Prostate gland (tissue), 2 donors: ENCODE measurements around the gene SPTBN4.

ENCODE experiments used
- POLR2A ChIP-seq: fragments of 450-650 bp; IDR thresholded peaks from one replicate; pipeline ENCODE4 v1.6.1; 2016; ENCODE audit warnings: antibody characterized with exemption, mild to moderate bottlenecking
- TF ChIP-seq, protein P1 (sequence below), 4 experiments: fragments of 200-600 bp in 2 of 4; fragments of 450-650 bp in 2 of 4; sonication (generic) in 2 of 4; IDR thresholded peaks; 1 replicate in 3 of 4; 2 replicates in 1 of 4; pipeline ENCODE4 v1.5.1; 2016 to 2019; ENCODE audit warnings: antibody characterized with exemption in 4 of 4, mild to moderate bottlenecking in 2 of 4, moderate library complexity in 2 of 4

DNA sequence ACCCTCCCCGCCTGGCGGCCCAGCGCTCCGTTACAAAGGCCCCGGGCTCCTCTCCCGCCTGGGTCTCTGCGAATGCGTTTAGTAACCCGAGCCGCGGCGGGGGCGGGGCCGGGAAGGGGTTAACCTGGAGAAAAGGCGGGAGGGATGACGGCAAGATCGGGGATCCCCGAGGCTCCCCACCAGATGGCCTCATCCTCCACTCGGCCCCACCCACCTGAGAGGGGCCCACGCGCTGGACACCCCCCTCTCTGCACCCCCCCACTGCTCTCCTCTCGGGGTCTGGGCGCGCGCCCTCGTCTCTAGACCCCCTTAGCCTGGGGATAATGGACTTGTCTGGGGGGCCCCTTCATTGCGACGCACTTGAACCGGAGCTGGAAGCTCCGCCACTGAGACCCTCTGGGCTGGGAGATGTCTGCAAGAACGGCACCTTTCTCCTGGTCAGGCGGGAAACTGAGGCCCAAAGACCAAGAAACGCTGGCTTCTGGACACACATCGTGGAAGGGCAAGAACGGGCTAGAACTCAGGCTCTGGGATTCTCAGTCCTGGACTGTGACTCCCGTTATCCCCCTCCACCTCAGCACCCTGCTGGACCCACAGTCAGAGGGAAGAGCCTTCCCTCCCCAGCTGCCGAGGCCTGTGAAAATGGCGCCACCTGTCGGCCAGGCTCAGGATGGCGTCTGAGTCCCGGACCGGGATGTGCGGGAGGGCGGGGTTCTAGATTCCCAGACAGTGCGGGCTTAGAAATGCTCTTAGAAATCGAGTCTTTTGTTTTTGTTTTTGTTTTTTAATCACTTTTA lies 131.5 kb downstream of the SPTBN4 start:
- no peak for TF ChIP-seq POLR2A
- TF ChIP-seq, protein P1, sequence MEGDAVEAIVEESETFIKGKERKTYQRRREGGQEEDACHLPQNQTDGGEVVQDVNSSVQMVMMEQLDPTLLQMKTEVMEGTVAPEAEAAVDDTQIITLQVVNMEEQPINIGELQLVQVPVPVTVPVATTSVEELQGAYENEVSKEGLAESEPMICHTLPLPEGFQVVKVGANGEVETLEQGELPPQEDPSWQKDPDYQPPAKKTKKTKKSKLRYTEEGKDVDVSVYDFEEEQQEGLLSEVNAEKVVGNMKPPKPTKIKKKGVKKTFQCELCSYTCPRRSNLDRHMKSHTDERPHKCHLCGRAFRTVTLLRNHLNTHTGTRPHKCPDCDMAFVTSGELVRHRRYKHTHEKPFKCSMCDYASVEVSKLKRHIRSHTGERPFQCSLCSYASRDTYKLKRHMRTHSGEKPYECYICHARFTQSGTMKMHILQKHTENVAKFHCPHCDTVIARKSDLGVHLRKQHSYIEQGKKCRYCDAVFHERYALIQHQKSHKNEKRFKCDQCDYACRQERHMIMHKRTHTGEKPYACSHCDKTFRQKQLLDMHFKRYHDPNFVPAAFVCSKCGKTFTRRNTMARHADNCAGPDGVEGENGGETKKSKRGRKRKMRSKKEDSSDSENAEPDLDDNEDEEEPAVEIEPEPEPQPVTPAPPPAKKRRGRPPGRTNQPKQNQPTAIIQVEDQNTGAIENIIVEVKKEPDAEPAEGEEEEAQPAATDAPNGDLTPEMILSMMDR (IDR thresholded peaks at IDR 0.05), result peak; percentile 95 to 96 (median 96)
